MM.1S (cell line): ENCODE data around the gene KANSL3.

Experiments used
- CTCF ChIP-seq: fragments of 300-600 bp; sonication (generic); IDR thresholded peaks from 2 replicates; pipeline ENCODE4 v1.5.1; 2016; ENCODE audit warnings: antibody characterized with exemption, low read length, mixed read lengths
- EZH2 ChIP-seq: fragments of 300-600 bp; sonication (generic); optimal IDR thresholded peaks from 2 replicates; pipeline ENCODE3; 2017; ENCODE audit warnings: low read depth, mild to moderate bottlenecking, antibody characterized with exemption, low read length, mixed read lengths
- EZH2phosphoT487 ChIP-seq: fragments of 300-600 bp; sonication (generic); IDR thresholded peaks from 2 replicates; pipeline ENCODE4 v1.6.1; 2018; ENCODE audit warnings: antibody characterized with exemption, low read length

- TF ChIP-seq EZH2 (no peak), CTCF (no peak), EZH2phosphoT487 (no peak)
These were observed 86.4 kb downstream of the KANSL3 start for GRCh38 chr2:96551605-96552314.
